AG20443 (cell line): ENCODE data around the gene RER1.

Experiments used
- DNase-seq: peaks from one replicate; pipeline ENCODE4 v3.0.0; 2012; ENCODE audit warnings: low spot score, mixed read lengths

The RER1 gene

GRCh38 chr1:2407991-2408275 lies 16.3 kb downstream of the RER1 start:
- no peak for DNase-seq

- no peak for DNase-seq
Observed at GRCh38 chr1:2408456-2408855, 16.8 kb downstream of the RER1 start.

- no peak for DNase-seq
Observed at GRCh38 chr1:2408859-2409276, 17.2 kb downstream of the RER1 start.

GRCh38 chr1:2409745-2410144 lies 18.1 kb downstream of the RER1 start:
- no peak for DNase-seq

GRCh38 chr1:2411801-2412394 lies 20.3 kb downstream of the RER1 start:
- no peak for DNase-seq

GRCh38 chr1:2412395-2412772 lies 20.7 kb downstream of the RER1 start, which contains the start of gene PEX10:
PEX10 (minus strand) TSS chr1:2412564; CDS start chr1:2412502, 62 bp downstream.
- peak; percentile 99 for DNase-seq

- peak; percentile 82 for DNase-seq
Observed at GRCh38 chr1:2412773-2413494, 21.3 kb downstream of the RER1 start.

- no peak for DNase-seq
Observed at GRCh38 chr1:2413495-2414296, 22.1 kb downstream of the RER1 start.

GRCh38 chr1:2414297-2414958 lies 22.8 kb downstream of the RER1 start:
- peak; percentile 89 for DNase-seq

- DNase-seq = no peak
Observed at GRCh38 chr1:2415337-2415736, 23.7 kb downstream of the RER1 start.

GRCh38 chr1:2415801-2416208 lies 24.2 kb downstream of the RER1 start:
- no peak for DNase-seq

- DNase-seq = no peak
Observed at GRCh38 chr1:2416403-2416802, 24.8 kb downstream of the RER1 start.

- no peak for DNase-seq
Observed at GRCh38 chr1:2417083-2417832, 25.6 kb downstream of the RER1 start.

GRCh38 chr1:2417833-2418225 lies 26.2 kb downstream of the RER1 start:
- no peak for DNase-seq

GRCh38 chr1:2418791-2419320 lies 27.2 kb downstream of the RER1 start:
- no peak for DNase-seq

- no peak for DNase-seq
Observed at GRCh38 chr1:2419416-2419815, 27.8 kb downstream of the RER1 start.

GRCh38 chr1:2422523-2422922 lies 30.9 kb downstream of the RER1 start:
- DNase-seq = no peak

- no peak for DNase-seq
Observed at GRCh38 chr1:2425892-2426291, 34.3 kb downstream of the RER1 start.

GRCh38 chr1:2426540-2426939 lies 34.9 kb downstream of the RER1 start:
- DNase-seq = no peak

- DNase-seq = no peak
Observed at GRCh38 chr1:2427051-2427450, 35.4 kb downstream of the RER1 start.

GRCh38 chr1:2427976-2428375 lies 36.3 kb downstream of the RER1 start:
- no peak for DNase-seq

- DNase-seq = no peak
Observed at GRCh38 chr1:2428490-2428889, 36.8 kb downstream of the RER1 start.
